PC-9 (cell line): Measurements from ENCODE around the gene SUCO.

Experiments used
- EZH2 ChIP-seq: fragments of 200-600 bp; sonication (generic); IDR thresholded peaks from 2 replicates; pipeline ENCODE4 v1.8.0; 2017; ENCODE audit warnings: antibody characterized with exemption, low read depth
- TF ChIP-seq, protein P1 (sequence below): fragments of 200-600 bp; sonication (generic); conservative IDR thresholded peaks from 2 replicates; pipeline ENCODE4 v1.6.1; 2017; ENCODE audit warnings: mixed run types, antibody characterized with exemption, mild to moderate bottlenecking, moderate library complexity

DNA sequence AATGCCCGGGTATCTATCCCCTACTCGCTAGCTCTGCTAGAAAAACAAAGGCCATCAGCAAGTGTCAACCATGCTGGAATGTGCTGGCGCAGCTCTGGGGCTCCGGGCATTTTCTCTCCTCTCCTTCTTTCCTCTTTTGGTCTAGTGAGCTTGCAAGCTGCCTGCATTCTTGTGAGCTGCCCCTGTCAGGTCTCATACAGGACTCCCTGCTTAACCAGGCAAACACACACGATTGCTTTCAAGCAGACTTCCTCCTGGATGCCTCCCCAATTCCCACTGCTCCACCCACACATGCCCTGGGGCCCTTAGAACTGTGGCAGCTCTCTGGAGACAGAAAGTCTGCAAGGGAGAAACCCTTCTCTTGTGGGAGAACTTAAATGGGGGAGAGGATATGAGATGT is 35.7 kb upstream of the SUCO start:
- TF ChIP-seq EZH2: no peak
- TF ChIP-seq, protein P1, sequence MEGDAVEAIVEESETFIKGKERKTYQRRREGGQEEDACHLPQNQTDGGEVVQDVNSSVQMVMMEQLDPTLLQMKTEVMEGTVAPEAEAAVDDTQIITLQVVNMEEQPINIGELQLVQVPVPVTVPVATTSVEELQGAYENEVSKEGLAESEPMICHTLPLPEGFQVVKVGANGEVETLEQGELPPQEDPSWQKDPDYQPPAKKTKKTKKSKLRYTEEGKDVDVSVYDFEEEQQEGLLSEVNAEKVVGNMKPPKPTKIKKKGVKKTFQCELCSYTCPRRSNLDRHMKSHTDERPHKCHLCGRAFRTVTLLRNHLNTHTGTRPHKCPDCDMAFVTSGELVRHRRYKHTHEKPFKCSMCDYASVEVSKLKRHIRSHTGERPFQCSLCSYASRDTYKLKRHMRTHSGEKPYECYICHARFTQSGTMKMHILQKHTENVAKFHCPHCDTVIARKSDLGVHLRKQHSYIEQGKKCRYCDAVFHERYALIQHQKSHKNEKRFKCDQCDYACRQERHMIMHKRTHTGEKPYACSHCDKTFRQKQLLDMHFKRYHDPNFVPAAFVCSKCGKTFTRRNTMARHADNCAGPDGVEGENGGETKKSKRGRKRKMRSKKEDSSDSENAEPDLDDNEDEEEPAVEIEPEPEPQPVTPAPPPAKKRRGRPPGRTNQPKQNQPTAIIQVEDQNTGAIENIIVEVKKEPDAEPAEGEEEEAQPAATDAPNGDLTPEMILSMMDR: no peak
